H1 (cell line): ENCODE data around the gene MGLL.

Source experiments
- BCL11A ChIP-seq, 2 experiments: IDR thresholded peaks; one replicate each; pipeline ENCODE4 v1.6.1; 2011; ENCODE audit warnings: low read depth in 2 of 2, low read length in 2 of 2, mild to moderate bottlenecking in 2 of 2
- CEBPB ChIP-seq: IDR thresholded peaks from 2 replicates; pipeline ENCODE4 v1.6.1; 2012; ENCODE audit warnings: low read depth, low read length
- EP300 ChIP-seq, 2 experiments: IDR thresholded peaks; 1 replicate in 1 of 2; 2 replicates in 1 of 2; pipeline ENCODE4 v1.6.1; 2011 to 2012; ENCODE audit warnings: low read depth in 2 of 2, low read length in 2 of 2, mild to moderate bottlenecking in 2 of 2, borderline replicate concordance in 1 of 2, inconsistent platforms in 1 of 2, moderate library complexity in 1 of 2
- POLR2A ChIP-seq, 2 experiments: IDR thresholded peaks; 1 replicate in 1 of 2; 2 replicates in 1 of 2; pipeline ENCODE4 v1.6.1; 2011; ENCODE audit warnings: low read depth in 2 of 2, low read length in 2 of 2, mild to moderate bottlenecking in 2 of 2; ENCODE audit errors: control extremely low read depth in 1 of 2
- SAP30 ChIP-seq: fragments of 300-600 bp; sonication (generic); IDR thresholded peaks from 2 replicates; pipeline ENCODE4 v1.7.1; 2012; ENCODE audit warnings: low read length, moderate library complexity, mild to moderate bottlenecking, inconsistent platforms; ENCODE audit not compliant: insufficient read depth, insufficient replicate concordance
- SP2 ChIP-seq: IDR thresholded peaks from 2 replicates; pipeline ENCODE4 v1.6.1; 2012; ENCODE audit warnings: mild to moderate bottlenecking, low read length, inconsistent platforms
- SUZ12 ChIP-seq: fragments of 200-600 bp; sonication (generic); IDR thresholded peaks from 2 replicates; pipeline ENCODE4 v1.6.1; 2012; ENCODE audit warnings: mild to moderate bottlenecking, inconsistent platforms, low read length, moderate library complexity, mixed read lengths
- TF ChIP-seq, protein P1 (sequence below), 3 experiments: IDR thresholded peaks; 1 replicate in 2 of 3; 2 replicates in 1 of 3; pipeline versions ENCODE4 v1.5.1 to v1.6.1; 2011; ENCODE audit warnings: low read length in 3 of 3, mild to moderate bottlenecking in 3 of 3, inconsistent platforms in 2 of 3, low read depth in 1 of 3, moderate library complexity in 1 of 3; ENCODE audit not compliant: insufficient read depth in 1 of 3; ENCODE audit errors: control extremely low read depth in 1 of 3
- TF ChIP-seq, protein P2 (sequence below): IDR thresholded peaks from 2 replicates; pipeline ENCODE4 v1.6.1; 2012; ENCODE audit warnings: inconsistent platforms

DNA sequence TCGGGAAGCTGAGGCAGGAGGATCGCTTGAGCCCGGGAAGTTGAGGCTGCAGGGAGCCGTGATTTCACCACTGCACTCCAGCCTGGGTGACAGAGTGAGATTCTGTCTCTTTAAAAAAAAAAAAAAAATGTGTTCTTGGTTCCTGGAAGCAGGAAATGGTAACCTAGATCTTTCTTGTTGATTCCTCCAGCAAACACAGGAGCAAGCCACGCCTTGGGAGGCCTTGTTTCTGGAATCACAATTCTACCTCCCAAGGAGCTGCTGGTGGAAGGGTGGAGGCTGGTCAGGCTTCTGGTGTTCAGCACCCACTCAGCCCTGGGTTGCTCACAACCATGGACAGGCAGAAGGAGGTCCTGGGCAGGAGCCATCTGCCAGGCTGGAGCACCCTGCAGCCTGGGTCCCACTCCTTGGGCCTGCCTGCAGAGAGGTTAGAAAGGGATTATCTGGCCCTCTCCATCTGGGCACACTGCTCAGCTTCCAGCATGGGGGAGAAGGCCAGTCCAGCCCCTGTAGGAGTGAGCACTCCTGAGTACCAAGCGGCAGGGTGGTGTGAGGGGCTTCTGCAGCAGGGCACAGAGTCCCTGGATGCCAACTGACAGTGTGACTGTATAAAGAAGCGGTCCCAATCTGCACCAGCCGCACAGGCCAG, 84.0 kb downstream of the MGLL start:
- TF ChIP-seq, protein P1, sequence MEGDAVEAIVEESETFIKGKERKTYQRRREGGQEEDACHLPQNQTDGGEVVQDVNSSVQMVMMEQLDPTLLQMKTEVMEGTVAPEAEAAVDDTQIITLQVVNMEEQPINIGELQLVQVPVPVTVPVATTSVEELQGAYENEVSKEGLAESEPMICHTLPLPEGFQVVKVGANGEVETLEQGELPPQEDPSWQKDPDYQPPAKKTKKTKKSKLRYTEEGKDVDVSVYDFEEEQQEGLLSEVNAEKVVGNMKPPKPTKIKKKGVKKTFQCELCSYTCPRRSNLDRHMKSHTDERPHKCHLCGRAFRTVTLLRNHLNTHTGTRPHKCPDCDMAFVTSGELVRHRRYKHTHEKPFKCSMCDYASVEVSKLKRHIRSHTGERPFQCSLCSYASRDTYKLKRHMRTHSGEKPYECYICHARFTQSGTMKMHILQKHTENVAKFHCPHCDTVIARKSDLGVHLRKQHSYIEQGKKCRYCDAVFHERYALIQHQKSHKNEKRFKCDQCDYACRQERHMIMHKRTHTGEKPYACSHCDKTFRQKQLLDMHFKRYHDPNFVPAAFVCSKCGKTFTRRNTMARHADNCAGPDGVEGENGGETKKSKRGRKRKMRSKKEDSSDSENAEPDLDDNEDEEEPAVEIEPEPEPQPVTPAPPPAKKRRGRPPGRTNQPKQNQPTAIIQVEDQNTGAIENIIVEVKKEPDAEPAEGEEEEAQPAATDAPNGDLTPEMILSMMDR (IDR thresholded peaks at IDR 0.05; ENCODE audit: control extremely low read depth in 1 of 3, insufficient read depth in 1 of 3, low read depth in 1 of 3, low read length in 3 of 3), result no peak
- no peak for TF ChIP-seq BCL11A (IDR thresholded peaks at IDR 0.05; ENCODE audit: low read depth in 2 of 2, low read length in 2 of 2)
- TF ChIP-seq, protein P2, sequence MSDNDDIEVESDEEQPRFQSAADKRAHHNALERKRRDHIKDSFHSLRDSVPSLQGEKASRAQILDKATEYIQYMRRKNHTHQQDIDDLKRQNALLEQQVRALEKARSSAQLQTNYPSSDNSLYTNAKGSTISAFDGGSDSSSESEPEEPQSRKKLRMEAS, result no peak
- TF ChIP-seq POLR2A (IDR thresholded peaks at IDR 0.05; ENCODE audit: control extremely low read depth in 1 of 2, low read depth in 2 of 2, low read length in 2 of 2), result no peak
- TF ChIP-seq EP300 (IDR thresholded peaks at IDR 0.05; ENCODE audit: borderline replicate concordance in 1 of 2, low read depth in 2 of 2, low read length in 2 of 2), result no peak
- no peak for TF ChIP-seq SUZ12
- no peak for TF ChIP-seq SAP30
- TF ChIP-seq CEBPB, result no peak
- TF ChIP-seq SP2, result no peak
